Measurements from ENCODE around the gene LCN10. TPM values are rescaled to one million over a fixed set of nuclear protein-coding genes. Genes with fewer than 3 reads are reported as not detected.

LCN10 gene
- total RNA-seq, 2 donors from 2014 or later = 0.11 to 3.3 TPM

DNA sequence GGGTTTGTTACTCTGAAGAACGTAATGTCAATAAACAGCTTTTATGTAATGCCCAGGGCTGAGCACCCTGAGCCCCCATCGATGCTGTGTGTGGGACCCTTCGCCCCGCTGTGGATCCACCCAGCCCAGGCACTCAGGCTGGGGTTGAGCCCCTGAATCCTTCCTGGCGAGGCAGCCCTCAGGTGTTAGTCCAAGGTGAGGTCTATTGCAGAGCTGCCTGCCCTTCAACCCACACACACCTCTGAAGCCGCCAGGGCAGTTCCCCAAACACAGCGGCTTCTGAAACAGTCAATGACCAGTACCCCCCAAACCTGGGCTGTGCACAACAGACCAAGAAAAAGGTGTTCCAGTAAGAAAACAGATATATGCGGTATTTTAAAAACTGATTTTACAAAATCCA is 18.8 kb downstream of the LCN10 start:
- H3K4me1 ChIP-seq = peaks cover 10% of the 10 kb centered on the region

GRCh38 chr9:136723362-136723976 is 19.3 kb downstream of the LCN10 start:
- Histone ChIP-seq H3K36me3 (peaks cover 6% of the 10 kb centered on the region), H3K4me3 (no peak overlapping the region), H3K4me1 (peaks cover 10% of the 10 kb centered on the region), H3K27me3 (no peaks in the 10 kb centered on the region), H3K27ac (no peak overlapping the region), H3K9me3 (no peaks in the 10 kb centered on the region), H3K9ac (ENCODE audit: low read depth in 2 of 2, low read length in 2 of 2) (peak overlapping the region in 1 of 2 donors; percentile 12)
- intact Hi-C loops (cut with DNase I) = no loop called here
- DNase-seq = no peak
- TF ChIP-seq CTCF (IDR thresholded peaks at IDR 0.05) = no peak

More for the DNA sequence above, 18.8 kb downstream of the LCN10 start:
- H3K9ac ChIP-seq (ENCODE audit: low read depth in 2 of 2, low read length in 2 of 2) = peak overlapping the region in 1 of 2 donors; percentile 12
- H3K27me3 ChIP-seq = no peaks in the 10 kb centered on the region
- no peak for DNase-seq
- no peak overlapping the region for H3K4me3 ChIP-seq
- H3K27ac ChIP-seq = no peak overlapping the region
- H3K9me3 ChIP-seq = no peaks in the 10 kb centered on the region
- peaks cover 6% of the 10 kb centered on the region for H3K36me3 ChIP-seq
- no peak for TF ChIP-seq CTCF (IDR thresholded peaks at IDR 0.05)
- intact Hi-C loops (cut with DNase I) = no loop called here

DNA sequence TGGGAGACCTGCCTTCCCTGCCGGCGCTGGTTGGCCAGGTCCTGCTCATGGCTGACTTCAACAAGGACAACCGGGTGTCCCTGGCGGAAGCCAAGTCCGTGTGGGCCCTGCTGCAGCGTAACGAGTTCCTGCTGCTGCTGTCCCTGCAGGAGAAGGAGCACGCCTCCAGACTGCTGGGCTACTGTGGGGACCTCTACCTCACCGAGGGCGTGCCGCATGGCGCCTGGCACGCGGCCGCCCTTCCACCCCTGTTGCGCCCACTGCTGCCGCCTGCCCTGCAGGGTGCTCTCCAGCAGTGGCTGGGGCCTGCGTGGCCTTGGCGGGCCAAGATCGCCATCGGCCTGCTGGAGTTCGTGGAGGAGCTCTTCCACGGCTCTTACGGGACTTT is 19.8 kb downstream of the LCN10 start:
- DNase-seq = no peak
- no peak overlapping the region for H3K9ac ChIP-seq (ENCODE audit: low read depth in 2 of 2, low read length in 2 of 2)
- no peaks in the 10 kb centered on the region for H3K9me3 ChIP-seq
- H3K36me3 ChIP-seq = peaks cover 6% of the 10 kb centered on the region
- no peak for TF ChIP-seq CTCF (IDR thresholded peaks at IDR 0.05)
- peaks cover 10% of the 10 kb centered on the region for H3K4me1 ChIP-seq
- no peak overlapping the region for H3K27ac ChIP-seq
- no peaks in the 10 kb centered on the region for H3K27me3 ChIP-seq
- no peak overlapping the region for H3K4me3 ChIP-seq
- intact Hi-C loops (cut with DNase I) = no loop called here

DNA sequence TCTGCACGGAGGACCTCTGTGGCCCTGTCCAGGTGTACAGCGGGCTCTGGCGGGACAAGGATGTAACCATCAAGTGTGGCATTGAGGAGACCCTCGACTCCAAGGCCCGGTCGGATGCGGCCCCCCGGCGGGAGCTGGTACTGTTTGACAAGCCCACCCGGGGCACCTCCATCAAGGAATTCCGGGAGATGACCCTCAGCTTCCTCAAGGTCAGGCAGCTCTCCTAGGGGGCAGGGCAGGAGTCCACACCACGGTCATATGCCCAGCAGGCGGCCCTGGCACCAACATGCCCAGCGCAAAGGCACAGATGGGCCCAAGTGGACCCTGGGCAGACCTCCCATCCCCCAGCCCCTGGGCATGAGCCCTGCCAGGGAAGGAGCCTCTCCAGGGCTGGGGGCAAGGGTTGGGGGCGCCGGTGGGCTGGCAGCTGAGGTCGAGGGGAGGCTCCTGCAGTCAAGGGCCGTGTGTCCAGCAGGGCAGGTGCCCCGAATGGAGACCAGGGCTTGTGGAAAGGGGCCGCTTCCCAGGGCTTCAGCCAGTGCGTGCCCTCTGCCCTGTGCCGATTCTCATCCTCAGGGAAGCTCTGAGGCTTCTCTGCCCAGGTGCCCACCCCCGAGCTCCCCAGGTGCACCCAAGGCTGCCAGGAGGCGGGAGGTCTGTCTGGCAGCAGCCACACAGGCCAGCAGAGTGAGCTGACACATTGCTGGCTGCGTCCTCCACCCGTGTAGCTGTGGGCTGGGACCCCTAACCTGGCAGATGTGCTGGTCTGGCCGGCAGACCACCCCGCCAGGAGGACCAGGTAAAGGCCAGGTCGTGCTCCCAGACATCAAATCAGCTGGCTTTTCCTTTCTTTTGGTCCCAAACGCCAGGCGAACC is 20.4 kb downstream of the LCN10 start:
- no peak overlapping the region for H3K9ac ChIP-seq (ENCODE audit: low read depth in 2 of 2, low read length in 2 of 2)
- DNase-seq = no peak
- no peak overlapping the region for H3K4me3 ChIP-seq
- H3K36me3 ChIP-seq = peaks cover 6% of the 10 kb centered on the region
- intact Hi-C loops (cut with DNase I) = no loop called here
- H3K9me3 ChIP-seq = no peaks in the 10 kb centered on the region
- peaks cover 10% of the 10 kb centered on the region for H3K4me1 ChIP-seq
- H3K27me3 ChIP-seq = no peaks in the 10 kb centered on the region
- TF ChIP-seq CTCF (IDR thresholded peaks at IDR 0.05) = no peak
- H3K27ac ChIP-seq = no peak overlapping the region

DNA sequence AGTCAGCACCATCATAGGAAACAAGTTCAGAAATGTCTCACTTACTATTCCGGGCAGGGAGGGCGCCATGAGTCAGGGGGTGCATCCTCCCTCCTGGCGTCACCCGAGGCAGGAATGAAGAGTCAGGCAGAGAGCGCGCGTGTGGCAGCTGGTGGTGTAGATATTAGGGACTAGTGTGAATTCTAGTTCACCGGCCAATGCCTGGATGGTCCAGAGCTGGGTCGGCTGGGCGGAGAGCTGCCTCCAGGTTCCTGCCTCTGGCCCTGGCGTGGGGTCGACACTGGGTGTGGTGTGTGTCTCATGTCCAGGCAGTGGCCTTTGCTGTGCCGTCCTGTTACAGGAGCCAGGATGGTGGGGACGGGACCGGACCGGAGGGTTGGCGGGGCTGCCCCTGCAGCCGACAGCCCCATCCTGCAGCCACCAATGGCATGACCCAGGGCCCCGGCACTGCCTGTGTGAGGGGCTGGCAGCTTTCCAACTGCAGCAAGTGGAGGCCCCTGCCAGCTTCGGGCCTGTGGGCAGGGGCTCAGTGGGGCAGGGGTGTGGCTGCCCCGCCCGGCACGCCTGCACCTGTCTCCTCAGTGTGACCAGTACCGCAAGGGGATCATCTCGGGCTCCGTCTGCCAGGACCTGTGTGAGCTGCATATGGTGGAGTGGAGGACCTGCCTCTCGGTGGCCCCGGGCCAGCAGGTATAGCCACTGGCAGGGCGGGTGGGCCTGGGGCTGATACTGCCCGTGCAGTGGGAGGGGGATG is 21.2 kb downstream of the LCN10 start:
- Histone ChIP-seq H3K27me3 (no peaks in the 10 kb centered on the region), H3K36me3 (peaks cover 6% of the 10 kb centered on the region), H3K9me3 (no peaks in the 10 kb centered on the region), H3K4me1 (peaks cover 6% of the 10 kb centered on the region), H3K9ac (ENCODE audit: low read depth in 2 of 2, low read length in 2 of 2) (no peak overlapping the region), H3K4me3 (no peak overlapping the region), H3K27ac (no peak overlapping the region)
- intact Hi-C loops (cut with DNase I) = no loop called here
- no peak for TF ChIP-seq CTCF (IDR thresholded peaks at IDR 0.05)
- DNase-seq = no peak

Measured in colonic mucosa (tissue), 4 donors.